MM.1S (cell line): ENCODE data around the gene CDC123.

Experiments
- EZH2 ChIP-seq: fragments of 300-600 bp; sonication (generic); optimal IDR thresholded peaks from 2 replicates; pipeline ENCODE3; 2017; ENCODE audit warnings: low read depth, mild to moderate bottlenecking, antibody characterized with exemption, low read length, mixed read lengths
- EZH2phosphoT487 ChIP-seq: fragments of 300-600 bp; sonication (generic); IDR thresholded peaks from 2 replicates; pipeline ENCODE4 v1.6.1; 2018; ENCODE audit warnings: antibody characterized with exemption, low read length
- TF ChIP-seq, protein P1 (sequence below): fragments of 300-600 bp; sonication (generic); IDR thresholded peaks from 2 replicates; pipeline ENCODE4 v1.5.1; 2016; ENCODE audit warnings: antibody characterized with exemption, low read length, mixed read lengths

- TF ChIP-seq, protein P1, sequence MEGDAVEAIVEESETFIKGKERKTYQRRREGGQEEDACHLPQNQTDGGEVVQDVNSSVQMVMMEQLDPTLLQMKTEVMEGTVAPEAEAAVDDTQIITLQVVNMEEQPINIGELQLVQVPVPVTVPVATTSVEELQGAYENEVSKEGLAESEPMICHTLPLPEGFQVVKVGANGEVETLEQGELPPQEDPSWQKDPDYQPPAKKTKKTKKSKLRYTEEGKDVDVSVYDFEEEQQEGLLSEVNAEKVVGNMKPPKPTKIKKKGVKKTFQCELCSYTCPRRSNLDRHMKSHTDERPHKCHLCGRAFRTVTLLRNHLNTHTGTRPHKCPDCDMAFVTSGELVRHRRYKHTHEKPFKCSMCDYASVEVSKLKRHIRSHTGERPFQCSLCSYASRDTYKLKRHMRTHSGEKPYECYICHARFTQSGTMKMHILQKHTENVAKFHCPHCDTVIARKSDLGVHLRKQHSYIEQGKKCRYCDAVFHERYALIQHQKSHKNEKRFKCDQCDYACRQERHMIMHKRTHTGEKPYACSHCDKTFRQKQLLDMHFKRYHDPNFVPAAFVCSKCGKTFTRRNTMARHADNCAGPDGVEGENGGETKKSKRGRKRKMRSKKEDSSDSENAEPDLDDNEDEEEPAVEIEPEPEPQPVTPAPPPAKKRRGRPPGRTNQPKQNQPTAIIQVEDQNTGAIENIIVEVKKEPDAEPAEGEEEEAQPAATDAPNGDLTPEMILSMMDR, result no peak
- TF ChIP-seq EZH2 (no peak), EZH2phosphoT487 (no peak)
Observed at GRCh38 chr10:12193193-12193592, 2.8 kb upstream of the CDC123 start.
